Measurements from ENCODE around the gene SHROOM2.

GRCh38 chrX:9927698-9928482 lies 141.7 kb downstream of the SHROOM2 start:
- TF ChIP-seq TAF1 (IDR thresholded peaks at IDR 0.05; ENCODE audit: low read depth), result no peak
- no peak for TF ChIP-seq YY1 (IDR thresholded peaks at IDR 0.05; ENCODE audit: low read depth)
- TF ChIP-seq, protein P1, sequence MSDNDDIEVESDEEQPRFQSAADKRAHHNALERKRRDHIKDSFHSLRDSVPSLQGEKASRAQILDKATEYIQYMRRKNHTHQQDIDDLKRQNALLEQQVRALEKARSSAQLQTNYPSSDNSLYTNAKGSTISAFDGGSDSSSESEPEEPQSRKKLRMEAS (IDR thresholded peaks at IDR 0.05), result no peak
- TF ChIP-seq EP300 (IDR thresholded peaks at IDR 0.05; ENCODE audit: borderline replicate concordance), result no peak
- TF ChIP-seq ZBTB7A (IDR thresholded peaks at IDR 0.05; ENCODE audit: low read depth), result no peak
- TF ChIP-seq, protein P2, sequence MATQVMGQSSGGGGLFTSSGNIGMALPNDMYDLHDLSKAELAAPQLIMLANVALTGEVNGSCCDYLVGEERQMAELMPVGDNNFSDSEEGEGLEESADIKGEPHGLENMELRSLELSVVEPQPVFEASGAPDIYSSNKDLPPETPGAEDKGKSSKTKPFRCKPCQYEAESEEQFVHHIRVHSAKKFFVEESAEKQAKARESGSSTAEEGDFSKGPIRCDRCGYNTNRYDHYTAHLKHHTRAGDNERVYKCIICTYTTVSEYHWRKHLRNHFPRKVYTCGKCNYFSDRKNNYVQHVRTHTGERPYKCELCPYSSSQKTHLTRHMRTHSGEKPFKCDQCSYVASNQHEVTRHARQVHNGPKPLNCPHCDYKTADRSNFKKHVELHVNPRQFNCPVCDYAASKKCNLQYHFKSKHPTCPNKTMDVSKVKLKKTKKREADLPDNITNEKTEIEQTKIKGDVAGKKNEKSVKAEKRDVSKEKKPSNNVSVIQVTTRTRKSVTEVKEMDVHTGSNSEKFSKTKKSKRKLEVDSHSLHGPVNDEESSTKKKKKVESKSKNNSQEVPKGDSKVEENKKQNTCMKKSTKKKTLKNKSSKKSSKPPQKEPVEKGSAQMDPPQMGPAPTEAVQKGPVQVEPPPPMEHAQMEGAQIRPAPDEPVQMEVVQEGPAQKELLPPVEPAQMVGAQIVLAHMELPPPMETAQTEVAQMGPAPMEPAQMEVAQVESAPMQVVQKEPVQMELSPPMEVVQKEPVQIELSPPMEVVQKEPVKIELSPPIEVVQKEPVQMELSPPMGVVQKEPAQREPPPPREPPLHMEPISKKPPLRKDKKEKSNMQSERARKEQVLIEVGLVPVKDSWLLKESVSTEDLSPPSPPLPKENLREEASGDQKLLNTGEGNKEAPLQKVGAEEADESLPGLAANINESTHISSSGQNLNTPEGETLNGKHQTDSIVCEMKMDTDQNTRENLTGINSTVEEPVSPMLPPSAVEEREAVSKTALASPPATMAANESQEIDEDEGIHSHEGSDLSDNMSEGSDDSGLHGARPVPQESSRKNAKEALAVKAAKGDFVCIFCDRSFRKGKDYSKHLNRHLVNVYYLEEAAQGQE (IDR thresholded peaks at IDR 0.05; ENCODE audit: low read depth), result no peak
- TF ChIP-seq FOXM1 (IDR thresholded peaks at IDR 0.05; ENCODE audit: borderline replicate concordance, low read depth), result no peak
- no peak for TF ChIP-seq TCF12 (IDR thresholded peaks at IDR 0.05; ENCODE audit: low read depth)
- no peak for TF ChIP-seq NFIC (IDR thresholded peaks at IDR 0.05)
- TF ChIP-seq USF1 (IDR thresholded peaks at IDR 0.05), result no peak
- TF ChIP-seq RAD21 (IDR thresholded peaks at IDR 0.05; ENCODE audit: low read depth), result no peak
